GM12865 (cell line): ENCODE results near the gene FAM169A.
"Not testable (repeated sequence)": the region's sequence is repeated elsewhere in the genome, so short reads cannot be mapped to it uniquely, and the experiment has no call there.

Experiments
- DNase-seq: peaks from one replicate; pipeline ENCODE4 v3.0.0; 2010; ENCODE audit warnings: low read depth
- H3K4me3 ChIP-seq: 2 replicates; pipeline ENCODE4 v1.5.1; 2011; ENCODE audit warnings: mild to moderate bottlenecking, low read depth, low read length, control low read depth
- CTCF ChIP-seq: IDR thresholded peaks from 2 replicates; pipeline ENCODE4 v1.5.1; 2011; ENCODE audit warnings: low read length, control low read depth, low read depth, inconsistent platforms; ENCODE audit not compliant: insufficient read depth; ENCODE audit errors: missing control alignments

The FAM169A gene

DNA sequence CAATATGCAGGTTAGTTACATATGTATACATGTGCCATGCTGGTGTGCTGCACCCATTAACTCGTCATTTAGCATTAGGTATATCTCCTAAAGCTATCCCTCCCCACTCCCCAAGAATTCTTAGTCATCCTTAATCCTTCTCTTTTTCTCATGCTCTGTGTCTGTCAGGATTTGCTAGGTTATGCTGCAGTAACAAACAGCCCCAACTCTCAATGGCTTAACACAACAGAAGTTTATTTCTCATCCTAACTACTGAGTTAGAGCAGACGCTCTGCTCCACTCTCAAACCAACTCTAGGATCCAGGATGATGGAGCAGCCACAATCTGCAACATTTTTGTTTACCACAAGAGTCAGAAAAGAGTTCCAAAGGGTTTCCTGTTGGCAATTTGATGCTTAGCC, 28.2 kb upstream of the FAM169A start:
- H3K4me3 ChIP-seq = no peak overlapping the region
- DNase-seq = no peak
- TF ChIP-seq CTCF = no peak

DNA sequence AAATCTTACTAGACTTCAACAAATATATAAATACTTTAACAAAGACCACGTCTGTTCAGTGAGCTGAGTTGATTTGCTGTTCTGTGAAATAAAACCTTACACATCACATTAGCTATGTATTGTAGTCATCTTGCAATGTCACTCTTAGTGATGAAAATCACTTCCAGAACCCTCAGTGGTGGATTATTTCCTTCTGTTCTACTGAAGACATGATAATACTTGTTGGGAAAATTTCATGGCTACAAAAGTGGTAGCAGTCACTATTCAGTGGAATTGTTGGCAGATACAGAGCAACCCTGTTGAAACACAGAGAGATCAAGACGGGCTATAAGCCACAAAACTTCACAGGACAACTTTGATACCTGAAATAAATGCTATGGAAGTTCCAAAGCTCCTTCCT, 26.7 kb upstream of the FAM169A start:
- no peak for TF ChIP-seq CTCF
- DNase-seq = no peak
- H3K4me3 ChIP-seq = no peak overlapping the region

DNA sequence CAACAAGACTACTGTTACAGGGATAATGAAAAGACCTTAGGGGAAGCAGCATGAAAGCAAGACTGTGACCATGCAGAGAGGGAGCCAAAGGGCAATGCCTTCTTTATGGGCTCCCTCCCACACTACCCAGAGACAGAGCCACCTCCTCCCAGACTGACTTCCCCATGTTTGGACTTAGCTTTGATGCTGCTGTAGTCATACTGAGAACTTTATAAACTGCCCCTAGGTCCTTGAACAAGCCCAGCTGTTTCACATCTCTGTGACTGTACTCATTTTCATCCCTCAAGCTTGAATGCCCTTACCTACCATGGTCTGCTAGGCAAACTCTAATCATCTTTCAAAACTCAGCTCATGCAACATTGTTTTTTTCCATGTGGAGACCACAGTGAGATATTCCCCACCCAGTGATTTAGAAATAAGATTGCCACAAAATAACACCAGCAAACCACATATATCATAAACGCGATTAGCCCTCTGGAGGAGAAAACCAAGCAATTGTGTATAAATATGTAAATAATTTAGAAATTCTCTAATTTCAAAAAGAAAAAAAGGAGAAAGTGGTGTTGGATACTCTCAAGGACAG, 23.4 kb upstream of the FAM169A start:
- H3K4me3 ChIP-seq = no peak overlapping the region
- DNase-seq = peak; percentile 63
- TF ChIP-seq CTCF = no peak

- H3K4me3 ChIP-seq = no peak overlapping the region
- TF ChIP-seq CTCF = no peak
- no peak for DNase-seq
Measured at GRCh38 chr5:74888117-74888516, 21.9 kb upstream of the FAM169A start.

GRCh38 chr5:74885170-74885569, 19.0 kb upstream of the FAM169A start:
- TF ChIP-seq CTCF = no peak
- no peak overlapping the region for H3K4me3 ChIP-seq
- no peak for DNase-seq

- DNase-seq, H3K4me3 ChIP-seq: not testable (repeated sequence)
Measured at GRCh38 chr5:74882379-74883134, 16.4 kb upstream of the FAM169A start.

DNA sequence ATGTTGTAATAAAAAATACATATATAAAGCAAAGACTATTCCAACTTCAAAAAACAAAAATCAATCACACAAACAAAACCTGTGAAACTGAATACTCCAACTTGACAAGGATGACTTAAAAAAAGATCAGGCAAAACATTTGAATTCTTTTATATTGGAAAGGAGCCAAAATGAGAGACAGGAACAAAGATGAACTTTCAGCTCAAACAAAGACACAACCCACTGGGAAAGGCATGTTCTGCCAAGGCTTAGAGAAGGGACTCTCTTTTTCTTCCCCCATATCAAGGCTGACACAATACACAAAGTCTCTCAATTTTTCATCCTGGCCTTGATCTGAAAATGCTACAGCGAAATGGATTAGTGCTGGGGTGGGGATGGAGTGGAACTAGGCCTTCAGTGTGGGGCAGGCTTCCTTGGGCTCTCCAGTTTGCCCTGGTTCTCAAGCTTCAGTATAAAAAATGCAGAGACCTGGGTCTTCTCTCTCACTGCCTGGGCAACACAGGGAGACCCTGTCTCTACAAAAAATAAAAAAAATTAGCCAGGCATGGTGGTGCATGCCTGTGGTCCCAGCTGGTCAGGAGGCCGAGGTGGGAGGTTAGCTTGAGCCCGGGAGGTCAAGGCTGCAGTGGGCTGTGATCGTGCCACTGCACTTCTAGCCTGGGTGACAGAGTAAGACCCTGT, 11.6 kb upstream of the FAM169A start:
- H3K4me3 ChIP-seq = no peak overlapping the region
- no peak for TF ChIP-seq CTCF
- DNase-seq = no peak
